ENCODE results near the gene LRFN3. TPM values are rescaled to one million over a fixed set of nuclear protein-coding genes. Genes with fewer than 3 reads are reported as not detected.
A peak's percentile ranks its signal among the peaks of the same experiment; 100 is the strongest.
"Not testable (repeated sequence)": the region's sequence is repeated elsewhere in the genome, so short reads cannot be mapped to it uniquely, and the experiment has no call there.

LRFN3 gene
- polyA plus RNA-seq, 3 donors from 2014 or later, result 0.17 to 0.62 (median 0.32) TPM

GRCh38 chr19:35955881-35956634, 19.9 kb downstream of the LRFN3 start:
- H3K9me3 Mint-ChIP-seq, result no peaks in the 10 kb centered on the region
- peak overlapping the region in 2 of 6 donors; percentile 23 to 81 for H3K27ac Mint-ChIP-seq
- H3K4me1 Mint-ChIP-seq, result peaks cover 38 to 50% of the 10 kb centered on the region in 2 donors
- DNase-seq, result no peak
- H3K36me3 Mint-ChIP-seq, result no peaks in the 10 kb centered on the region
- peaks cover 2 to 3% (median 2%) of the 10 kb centered on the region in 3 donors for H3K27me3 Mint-ChIP-seq (ENCODE audit: low read depth in 3 of 3)
- peak overlapping the region in 3 of 5 donors; percentile 20 to 35 (median 24) for H3K4me3 Mint-ChIP-seq

GRCh38 chr19:35957411-35957810, 21.2 kb downstream of the LRFN3 start:
- not testable (repeated sequence) for H3K36me3 Mint-ChIP-seq; H3K9me3 Mint-ChIP-seq; H3K4me3 Mint-ChIP-seq; DNase-seq; H3K27me3 Mint-ChIP-seq (ENCODE audit: low read depth in 3 of 3)
- H3K27ac Mint-ChIP-seq, result peak overlapping the region in 1 of 6 donors; percentile 35
- H3K4me1 Mint-ChIP-seq, result peaks cover 32 to 44% of the 10 kb centered on the region in 2 donors

DNA sequence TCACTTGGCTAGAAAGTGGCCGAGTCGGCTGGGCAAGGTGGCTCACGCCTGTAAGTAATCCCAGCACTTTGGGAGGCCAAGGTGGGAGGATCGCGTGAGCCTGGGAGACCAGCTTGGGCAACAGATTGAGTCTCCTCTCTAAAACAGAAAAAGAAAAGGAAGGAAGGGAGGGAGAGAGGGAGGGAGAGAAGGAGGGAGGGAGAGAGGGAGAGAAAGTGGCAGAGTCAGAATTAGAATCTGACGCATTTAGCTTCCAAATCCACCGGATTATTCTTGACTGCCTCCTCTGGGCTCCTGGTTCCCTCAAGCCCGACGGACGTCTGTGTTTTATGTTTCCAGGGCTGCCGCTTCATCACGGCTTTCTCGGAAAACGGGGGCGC, 22.5 kb downstream of the LRFN3 start:
- peak overlapping the region; percentile 46 to 73 (median 65) for H3K4me3 Mint-ChIP-seq
- no peaks in the 10 kb centered on the region for H3K9me3 Mint-ChIP-seq
- peaks cover 20 to 32% of the 10 kb centered on the region in 2 donors for H3K4me1 Mint-ChIP-seq
- H3K27me3 Mint-ChIP-seq (ENCODE audit: low read depth in 3 of 3), result peaks cover 3 to 6% (median 3%) of the 10 kb centered on the region in 3 donors
- H3K36me3 Mint-ChIP-seq, result no peaks in the 10 kb centered on the region
- H3K27ac Mint-ChIP-seq, result no peak overlapping the region
- DNase-seq, result no peak

DNA sequence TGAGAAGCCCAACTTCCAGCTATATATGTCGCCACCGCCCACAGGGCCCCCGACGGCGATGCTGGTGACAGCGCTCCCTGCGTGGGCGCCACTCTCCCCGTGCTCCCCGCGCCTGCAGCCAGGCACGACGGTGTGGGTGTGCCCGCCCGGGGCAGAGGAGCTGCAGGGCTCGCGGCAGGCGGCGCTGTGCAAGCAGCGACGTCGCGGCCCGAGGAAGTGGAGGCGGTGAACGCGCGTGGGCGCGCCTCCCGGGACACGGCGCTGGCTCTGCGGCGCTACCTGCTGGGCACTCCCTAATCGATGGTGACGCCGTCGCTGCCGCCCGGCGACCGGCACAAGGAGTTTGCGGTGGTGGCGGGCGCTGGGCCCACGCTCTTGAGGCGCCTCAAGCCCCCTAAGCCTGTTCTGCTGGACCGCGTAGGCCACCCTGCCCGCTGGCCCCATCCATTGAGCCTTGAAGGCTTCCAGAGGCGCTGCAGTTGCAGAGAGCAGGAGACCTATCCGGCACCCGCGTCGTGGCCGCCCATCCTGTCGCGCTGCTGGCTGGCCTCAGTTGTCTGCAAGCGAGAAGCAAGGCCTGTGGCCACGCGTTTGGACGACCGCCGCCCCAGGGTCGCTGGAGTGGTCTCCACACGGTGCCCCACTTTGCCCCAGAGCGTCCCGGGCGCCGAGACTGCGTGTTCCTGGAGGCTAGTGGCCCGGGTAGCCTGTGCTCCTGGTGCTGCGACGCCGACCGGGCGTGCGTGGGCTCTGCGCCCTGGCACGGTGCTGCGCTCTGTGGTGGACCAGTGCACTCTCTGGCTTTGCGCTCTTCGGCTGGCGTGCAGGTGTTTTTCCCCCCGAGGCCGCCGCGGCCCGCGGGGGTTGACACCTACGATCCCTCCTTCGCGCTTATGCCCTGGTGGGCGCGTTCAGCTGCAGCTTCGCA, 23.1 kb downstream of the LRFN3 start:
- H3K4me3 Mint-ChIP-seq, result peak overlapping the region in 4 of 5 donors; percentile 47 to 70 (median 61)
- no peaks in the 10 kb centered on the region for H3K9me3 Mint-ChIP-seq
- no peaks in the 10 kb centered on the region for H3K36me3 Mint-ChIP-seq
- peak; percentile 53 to 74 (median 61) for DNase-seq
- peaks cover 13 to 25% of the 10 kb centered on the region in 2 donors for H3K4me1 Mint-ChIP-seq
- no peak overlapping the region for H3K27ac Mint-ChIP-seq
- H3K27me3 Mint-ChIP-seq (ENCODE audit: low read depth in 3 of 3), result peaks cover 3 to 6% (median 4%) of the 10 kb centered on the region in 3 donors

DNA sequence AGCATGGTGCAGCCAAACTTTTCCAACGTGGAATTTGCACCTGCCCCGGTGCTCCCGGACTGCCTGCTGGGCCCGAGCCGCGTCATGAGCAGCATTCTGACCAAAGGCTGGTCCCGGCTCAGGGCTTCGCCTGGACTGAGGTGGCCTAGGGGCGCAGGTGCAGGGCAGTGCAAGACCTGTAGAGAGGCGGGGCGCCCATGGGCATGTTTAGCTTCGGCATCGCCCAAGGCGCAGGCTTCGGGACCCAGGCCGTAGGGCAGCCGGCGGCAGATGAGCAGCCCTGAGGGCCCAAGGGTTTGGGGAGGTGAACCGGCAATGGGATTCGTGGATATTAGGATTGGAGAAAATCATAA, 23.8 kb downstream of the LRFN3 start:
- Mint-ChIP-seq H3K4me1 (peaks cover 11 to 23% of the 10 kb centered on the region in 2 donors), H3K4me3 (peak overlapping the region in 3 of 5 donors; percentile 26 to 58 (median 47))

GRCh38 chr19:35960432-35960972, 24.3 kb downstream of the LRFN3 start:
- peak overlapping the region in 3 of 5 donors; percentile 11 to 65 (median 13) for H3K4me3 Mint-ChIP-seq
- H3K27me3 Mint-ChIP-seq (ENCODE audit: low read depth in 3 of 3), result peaks cover 3 to 6% (median 4%) of the 10 kb centered on the region in 3 donors
- peak overlapping the region in 1 of 6 donors; percentile 28 for H3K27ac Mint-ChIP-seq

More for the DNA sequence above, 23.8 kb downstream of the LRFN3 start:
- Mint-ChIP-seq H3K36me3 (no peaks in the 10 kb centered on the region), H3K9me3 (no peaks in the 10 kb centered on the region), H3K27me3 (ENCODE audit: low read depth in 3 of 3) (peaks cover 3 to 6% (median 4%) of the 10 kb centered on the region in 3 donors), H3K27ac (no peak overlapping the region)
- no peak for DNase-seq

DNA sequence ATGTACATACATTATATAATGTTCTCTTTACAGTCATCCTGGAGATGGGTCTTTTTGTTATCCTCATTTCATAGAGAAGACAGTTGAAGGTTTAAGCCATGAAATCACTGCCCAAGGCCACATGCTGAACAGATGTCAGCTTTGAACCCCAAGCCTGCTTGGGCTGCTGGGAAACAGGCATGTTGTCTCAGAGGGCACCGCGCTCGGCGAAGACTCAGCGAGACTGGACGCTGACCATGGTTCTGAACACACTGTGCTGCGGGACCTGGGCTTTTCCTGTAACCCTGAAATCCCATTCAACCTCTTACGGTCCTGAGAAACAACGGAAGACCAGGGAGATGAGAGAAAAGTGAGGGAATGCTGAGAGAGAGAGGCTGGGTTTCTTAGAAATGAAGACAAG, 27.3 kb downstream of the LRFN3 start:
- peak in 2 of 3 donors; percentile 33 to 41 for DNase-seq
- no peak overlapping the region for H3K4me3 Mint-ChIP-seq
- peaks cover 22 to 28% of the 10 kb centered on the region in 2 donors for H3K4me1 Mint-ChIP-seq
- peaks cover 4 to 6% (median 5%) of the 10 kb centered on the region in 3 donors for H3K27me3 Mint-ChIP-seq (ENCODE audit: low read depth in 3 of 3)
- H3K27ac Mint-ChIP-seq, result no peak overlapping the region
- H3K36me3 Mint-ChIP-seq, result no peaks in the 10 kb centered on the region
- H3K9me3 Mint-ChIP-seq, result no peaks in the 10 kb centered on the region

More at GRCh38 chr19:35960432-35960972, 24.3 kb downstream of the LRFN3 start:
- Mint-ChIP-seq H3K4me1 (peaks cover 7 to 20% of the 10 kb centered on the region in 2 donors), H3K36me3 (no peaks in the 10 kb centered on the region), H3K9me3 (no peaks in the 10 kb centered on the region)
- no peak for DNase-seq

DNA sequence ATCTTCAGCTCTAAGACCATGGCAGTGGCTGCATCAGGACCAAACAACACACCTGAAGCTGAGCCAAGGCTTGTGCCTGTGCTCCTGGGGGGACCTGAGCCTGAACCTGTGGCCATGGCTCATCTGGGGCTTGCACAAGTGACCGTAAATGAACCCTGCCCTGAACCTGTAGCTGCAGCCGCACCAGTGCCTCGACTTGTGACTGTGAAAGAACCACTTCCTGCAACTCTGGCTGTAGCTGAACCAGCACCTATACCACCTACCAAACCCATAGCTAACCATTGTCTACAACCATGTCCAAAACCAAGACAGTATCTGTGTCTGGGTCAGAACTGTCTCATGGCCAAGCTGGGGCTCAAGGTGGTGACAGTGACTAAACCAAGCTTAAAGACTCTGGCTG, 30.6 kb downstream of the LRFN3 start:
- DNase-seq, result peak; percentile 23 to 45 (median 34)
- H3K27ac Mint-ChIP-seq, result peak overlapping the region in 2 of 6 donors; percentile 37 to 43
- no peaks in the 10 kb centered on the region for H3K36me3 Mint-ChIP-seq
- peak overlapping the region; percentile 24 to 52 (median 41) for H3K4me3 Mint-ChIP-seq
- H3K4me1 Mint-ChIP-seq, result peaks cover 27 to 31% of the 10 kb centered on the region in 2 donors
- no peaks in the 10 kb centered on the region for H3K9me3 Mint-ChIP-seq
- H3K27me3 Mint-ChIP-seq (ENCODE audit: low read depth in 3 of 3), result peaks cover 3 to 4% (median 4%) of the 10 kb centered on the region in 3 donors

DNA sequence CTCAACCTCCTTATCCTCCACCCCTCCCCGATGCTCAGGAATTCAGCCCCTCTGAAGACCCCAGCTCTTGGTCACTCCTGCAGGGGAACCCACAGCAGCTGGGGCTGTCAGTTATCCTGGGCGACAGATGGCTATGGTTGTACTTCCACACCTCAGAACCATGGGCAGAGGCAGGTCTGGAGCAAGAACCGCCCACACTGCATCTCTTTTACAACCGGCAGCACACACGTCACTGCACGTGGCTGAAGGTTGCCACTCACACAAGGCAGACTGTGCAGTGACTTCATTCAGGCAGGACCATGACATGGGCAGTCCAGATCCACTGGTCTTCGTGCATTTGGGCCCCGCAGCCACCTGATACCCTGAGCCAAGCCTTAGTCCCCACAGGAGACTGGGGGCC, 37.3 kb downstream of the LRFN3 start:
- no peaks in the 10 kb centered on the region for H3K9me3 Mint-ChIP-seq
- peaks cover 0 to 3% (median 1%) of the 10 kb centered on the region in 3 donors for H3K27me3 Mint-ChIP-seq (ENCODE audit: low read depth in 3 of 3)
- no peak for DNase-seq
- no peaks in the 10 kb centered on the region for H3K36me3 Mint-ChIP-seq
- H3K4me3 Mint-ChIP-seq, result no peak overlapping the region
- H3K27ac Mint-ChIP-seq, result no peak overlapping the region
- H3K4me1 Mint-ChIP-seq, result peaks cover 6 to 10% of the 10 kb centered on the region in 2 donors

DNA sequence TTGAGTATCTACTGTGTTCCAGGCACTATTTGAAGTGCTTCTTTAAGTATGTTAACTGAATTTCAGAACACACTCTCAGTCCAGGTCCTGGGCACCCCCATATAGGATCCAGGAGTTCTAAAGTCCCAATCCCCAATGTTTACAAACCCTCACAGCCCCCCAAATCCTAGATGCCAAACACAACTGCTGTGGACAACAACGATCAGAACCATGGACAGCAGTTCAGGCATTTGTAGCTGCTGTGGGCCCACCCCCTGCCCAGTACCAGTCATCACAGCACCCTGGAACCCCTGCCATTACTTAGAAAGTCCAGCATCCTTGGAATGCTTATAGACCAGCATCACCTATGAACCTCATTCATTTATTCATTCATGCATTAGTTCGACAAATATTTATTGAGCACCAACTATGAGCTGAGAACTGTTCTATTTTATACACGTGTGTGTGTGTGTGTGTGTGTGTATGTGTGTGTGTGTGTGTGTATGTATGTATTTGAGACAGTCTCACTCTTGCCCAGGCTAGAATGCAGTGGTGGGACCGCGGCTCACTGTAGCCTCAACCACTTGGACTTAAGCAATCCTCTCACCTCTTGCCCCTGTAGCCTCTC, 39.5 kb downstream of the LRFN3 start:
- peak in 1 of 3 donors; percentile 18 for DNase-seq
- Mint-ChIP-seq H3K27ac (no peak overlapping the region), H3K4me1 (no peaks in the 10 kb centered on the region), H3K9me3 (no peaks in the 10 kb centered on the region), H3K27me3 (ENCODE audit: low read depth in 3 of 3) (peaks cover 0 to 3% (median 1%) of the 10 kb centered on the region in 3 donors), H3K4me3 (no peak overlapping the region), H3K36me3 (no peaks in the 10 kb centered on the region)

DNA sequence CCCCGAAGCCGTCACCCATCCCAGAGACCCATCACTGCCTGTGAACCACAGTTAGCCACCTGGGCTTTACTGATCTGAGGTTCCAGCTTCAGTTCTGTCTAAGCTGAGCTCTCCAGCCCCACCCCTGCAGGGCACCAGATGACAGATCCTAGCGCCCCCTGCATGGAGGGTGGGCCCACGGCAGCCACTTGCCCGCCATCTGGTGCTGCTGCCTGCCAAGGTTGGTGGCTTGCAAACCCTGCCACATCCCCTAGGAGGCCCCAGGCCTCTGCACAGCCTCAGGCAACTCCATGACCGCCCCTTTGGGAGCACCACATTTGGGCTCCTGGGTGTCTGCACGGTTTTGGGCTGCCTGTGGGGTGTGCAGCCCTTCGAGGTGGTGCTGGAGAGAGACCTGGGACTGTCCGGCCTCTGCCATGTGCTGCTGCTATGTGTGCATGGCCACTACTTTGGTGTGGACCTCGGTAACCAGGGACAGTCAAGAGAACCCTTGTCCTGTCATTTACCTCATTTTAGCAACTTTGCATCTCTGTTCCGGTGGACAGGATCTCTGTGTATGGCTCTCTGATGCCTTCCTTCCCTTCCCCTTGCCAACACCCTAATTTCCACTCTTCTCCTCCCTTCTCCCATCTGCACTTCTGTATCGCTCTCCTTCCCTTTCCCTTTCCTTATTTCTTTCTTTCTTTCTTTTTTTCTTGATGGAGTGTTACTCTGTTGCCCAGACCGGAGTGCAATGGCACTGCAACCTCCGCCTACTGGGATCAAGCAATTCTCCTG, 41.5 kb downstream of the LRFN3 start:
- H3K36me3 Mint-ChIP-seq, result no peaks in the 10 kb centered on the region
- no peaks in the 10 kb centered on the region for H3K9me3 Mint-ChIP-seq
- H3K27me3 Mint-ChIP-seq (ENCODE audit: low read depth in 3 of 3), result peaks cover 1 to 5% (median 4%) of the 10 kb centered on the region in 3 donors
- H3K4me1 Mint-ChIP-seq, result no peaks in the 10 kb centered on the region
- DNase-seq, result no peak
- no peak overlapping the region for H3K27ac Mint-ChIP-seq
- H3K4me3 Mint-ChIP-seq, result no peak overlapping the region

DNA sequence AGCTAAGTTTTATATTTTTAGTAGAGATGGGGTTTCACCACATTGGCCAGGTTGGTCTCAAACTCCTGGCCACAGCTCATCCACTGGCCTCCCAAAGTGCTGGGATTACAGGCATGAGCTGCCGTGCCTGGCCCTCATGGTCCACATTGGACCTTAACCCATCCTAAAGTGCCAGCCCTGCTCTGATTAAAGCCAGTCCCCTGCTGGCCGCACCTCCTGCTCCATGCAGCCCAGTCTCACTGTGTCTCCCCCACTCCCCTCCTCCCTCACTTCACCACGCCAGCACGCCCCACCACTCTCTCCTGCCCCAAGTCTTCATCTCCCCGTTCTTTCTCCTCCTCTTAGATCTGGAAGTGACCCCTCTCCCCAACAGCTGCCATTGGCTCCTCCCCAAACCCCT, 42.1 kb downstream of the LRFN3 start:
- Mint-ChIP-seq H3K27me3 (ENCODE audit: low read depth in 3 of 3) (peaks cover 1 to 5% (median 4%) of the 10 kb centered on the region in 3 donors), H3K4me3 (no peak overlapping the region), H3K27ac (no peak overlapping the region), H3K36me3 (no peaks in the 10 kb centered on the region), H3K4me1 (no peaks in the 10 kb centered on the region), H3K9me3 (no peaks in the 10 kb centered on the region)
- no peak for DNase-seq
